Sigmoid colon (tissue), 7 donors: Measurements from ENCODE around the gene PRKG1. TPM values are rescaled to one million over a fixed set of nuclear protein-coding genes. Genes with fewer than 3 reads are reported as not detected.

Experiments used
- DNase-seq: peaks from one replicate; pipeline ENCODE4 v3.0.0-alpha.2; 2019
- H3K27ac ChIP-seq, 4 donors: fragments of 200-600 bp; sonication (generic); one replicate each; pipeline ENCODE4 v1.5.1; 2016 to 2019; ENCODE audit warnings: mild to moderate bottlenecking in 1 of 4
- H3K27me3 ChIP-seq, 3 donors: fragments of 200-600 bp; sonication (generic); one replicate each; pipeline ENCODE4 v1.5.1; 2019; ENCODE audit warnings: mild to moderate bottlenecking in 1 of 3
- H3K36me3 ChIP-seq, 4 donors: fragments of 200-600 bp; sonication (generic); one replicate each; pipeline ENCODE4 v1.5.1; 2016 to 2019
- H3K4me1 ChIP-seq, 4 donors: fragments of 200-600 bp; sonication (generic); one replicate each; pipeline ENCODE4 v1.5.1; 2017 to 2019
- H3K4me3 ChIP-seq, 4 donors: fragments of 200-600 bp; sonication (generic); one replicate each; pipeline ENCODE4 v1.5.1; 2017 to 2019; ENCODE audit warnings: mild to moderate bottlenecking in 2 of 4, moderate library complexity in 1 of 4
- H3K9me3 ChIP-seq, 4 donors: fragments of 200-600 bp in 3 of 4; sonication (generic) in 3 of 4; one replicate each; pipeline versions ENCODE4 v1.5.1 to v1.6.1; 2013 to 2019
- CTCF ChIP-seq, 4 experiments: fragments of 450-650 bp in 3 of 4; fragments of 200-600 bp in 1 of 4; IDR thresholded peaks; one replicate each; pipeline ENCODE4 v1.5.1; 2016 to 2019; ENCODE audit warnings: antibody characterized with exemption in 4 of 4, mild to moderate bottlenecking in 3 of 4, moderate library complexity in 2 of 4
- EP300 ChIP-seq, 4 donors: sonication (generic); formaldehyde crosslinking; IDR thresholded peaks; one replicate each; pipeline ENCODE4 v1.6.1; 2017; ENCODE audit warnings: antibody characterized with exemption in 4 of 4
- POLR2A ChIP-seq, 2 donors: fragments of 450-650 bp; IDR thresholded peaks; one replicate each; pipeline ENCODE4 v1.6.1; 2016; ENCODE audit warnings: antibody characterized with exemption in 2 of 2, mild to moderate bottlenecking in 2 of 2, moderate library complexity in 2 of 2
- POLR2AphosphoS5 ChIP-seq, 4 donors: sonication (generic); formaldehyde crosslinking; IDR thresholded peaks; one replicate each; pipeline ENCODE4 v1.6.1; 2017; ENCODE audit warnings: antibody characterized with exemption in 4 of 4
- WGBS, 2 donors: extraction: QIAGEN DNeasy Blood & Tissue Kit; methylation state at CpG; one replicate each; pipeline ENCODE4 v1.1.7; 2013; 5-methylcytosine and 5-hydroxymethylcytosine counted together
- intact Hi-C: fragments of 100-400 bp; cut with DNase I; formaldehyde crosslinking; loops from one replicate; pipeline ENCODE4 v1.15.1; 2023
- polyA plus RNA-seq, 3 donors: library from polyadenylated mRNA; stranded (reverse); fragments of 200-250 nt; gene quantifications; one replicate each; pipeline ENCODE4 v1.2.3, GENCODE V29; 2013
- total RNA-seq, 4 donors: library from RNA; depleted of rRNA; stranded (reverse); fragments of >200 nt; gene quantifications; one replicate each; pipeline ENCODE4 v1.1.0, GENCODE V29; 2016
- donor health status: healthy with polysubstance abuse.
- donor health status: Bipolar disorder and iron deficiency.
- donor health status: healthy.

PRKG1 gene
- total and polyA plus RNA-seq, 7 donors, result 3.7 to 92.9 (median 60.2) TPM

GRCh38 chr10:51405580-51406351 is 331.5 kb downstream of the PRKG1 start:
- intact Hi-C loops, result no loop called here
- Histone ChIP-seq H3K27ac (peak overlapping the region; percentile 25 to 66 (median 44)), H3K27me3 (no peaks in the 10 kb centered on the region), H3K4me3 (no peak overlapping the region), H3K4me1 (peaks cover 0 to 28% (median 25%) of the 10 kb centered on the region in 4 donors), H3K36me3 (no peaks in the 10 kb centered on the region), H3K9me3 (no peaks in the 10 kb centered on the region)
- DNase-seq, result peak; percentile 76
- 84 to 88% methylated on average over 10 of the region's 10 CpGs for WGBS, 2 donors
- TF ChIP-seq POLR2A (IDR thresholded peaks at IDR 0.05) (no peak), POLR2AphosphoS5 (IDR thresholded peaks at IDR 0.05) (peak in 2 of 4 donors; percentile 20 to 21), EP300 (IDR thresholded peaks at IDR 0.05) (no peak)

GRCh38 chr10:51406581-51406980 is 332.3 kb downstream of the PRKG1 start:
- H3K4me1 ChIP-seq, result peaks cover 0 to 28% (median 25%) of the 10 kb centered on the region in 4 donors
- H3K9me3 ChIP-seq, result no peaks in the 10 kb centered on the region

GRCh38 chr10:51416494-51416893 is 342.2 kb downstream of the PRKG1 start:
- no peak for DNase-seq
- intact Hi-C loops, result no loop called here
- Histone ChIP-seq H3K36me3 (no peaks in the 10 kb centered on the region), H3K4me1 (peaks cover 0 to under 1% (median 0%) of the 10 kb centered on the region in 4 donors), H3K27ac (no peak overlapping the region), H3K27me3 (no peaks in the 10 kb centered on the region), H3K4me3 (no peak overlapping the region), H3K9me3 (no peaks in the 10 kb centered on the region)
- WGBS, 2 donors, result 73 to 75% methylated on average over 4 of the region's 4 CpGs
- no peak for TF ChIP-seq CTCF (IDR thresholded peaks at IDR 0.05)
- no peak for TF ChIP-seq POLR2A (IDR thresholded peaks at IDR 0.05)
- no peak for TF ChIP-seq POLR2AphosphoS5 (IDR thresholded peaks at IDR 0.05)
- no peak for TF ChIP-seq EP300 (IDR thresholded peaks at IDR 0.05)

More at GRCh38 chr10:51406581-51406980, 332.3 kb downstream of the PRKG1 start:
- intact Hi-C loops, result no loop called here
- no peak for DNase-seq
- no peak for TF ChIP-seq EP300 (IDR thresholded peaks at IDR 0.05)
- H3K36me3 ChIP-seq, result no peaks in the 10 kb centered on the region
- WGBS, 2 donors, result 96% methylated on average over 6 of the region's 6 CpGs
- no peaks in the 10 kb centered on the region for H3K27me3 ChIP-seq
- H3K4me3 ChIP-seq, result no peak overlapping the region
- peak overlapping the region in 2 of 4 donors; percentile 38 to 66 for H3K27ac ChIP-seq

- no peaks in the 10 kb centered on the region for H3K27me3 ChIP-seq
- no peak overlapping the region for H3K4me3 ChIP-seq
- TF ChIP-seq POLR2A (IDR thresholded peaks at IDR 0.05) (no peak), CTCF (IDR thresholded peaks at IDR 0.05) (no peak), EP300 (IDR thresholded peaks at IDR 0.05) (no peak), POLR2AphosphoS5 (IDR thresholded peaks at IDR 0.05) (no peak)
- intact Hi-C loops, result loop anchor here (5.0 to 10.0 kb wide), 3 partner anchors 407 to 793 kb away; no protein-coding TSS in a partner anchor
- no peaks in the 10 kb centered on the region for H3K9me3 ChIP-seq
- no peak for DNase-seq
- WGBS, 2 donors, result 87 to 90% methylated on average over 3 of the region's 3 CpGs
- peaks cover 0 to 18% (median 10%) of the 10 kb centered on the region in 4 donors for H3K4me1 ChIP-seq
- H3K27ac ChIP-seq, result no peak overlapping the region
- no peaks in the 10 kb centered on the region for H3K36me3 ChIP-seq
Measured at GRCh38 chr10:51419196-51420093, 345.2 kb downstream of the PRKG1 start.

- Histone ChIP-seq H3K36me3 (no peaks in the 10 kb centered on the region), H3K27ac (peak overlapping the region; percentile 33 to 65 (median 62)), H3K4me1 (peaks cover 0 to 24% (median 13%) of the 10 kb centered on the region in 4 donors), H3K9me3 (no peaks in the 10 kb centered on the region), H3K4me3 (no peak overlapping the region), H3K27me3 (no peaks in the 10 kb centered on the region)
- DNase-seq, result no peak
- intact Hi-C loops, result loop anchor here (2.0 to 10.0 kb wide), 5 partner anchors 347 to 790 kb away; partner anchors contain the start of gene PRKG1
- TF ChIP-seq POLR2A (IDR thresholded peaks at IDR 0.05) (no peak), EP300 (IDR thresholded peaks at IDR 0.05) (no peak), POLR2AphosphoS5 (IDR thresholded peaks at IDR 0.05) (no peak), CTCF (IDR thresholded peaks at IDR 0.05) (no peak)
- WGBS, 2 donors, result 80 to 82% methylated on average over 1 of the region's 1 CpG
Measured at GRCh38 chr10:51421853-51422252, 347.6 kb downstream of the PRKG1 start.
